ENCODE results near the gene COL23A1.
"Not testable (repeated sequence)": the region's sequence is repeated elsewhere in the genome, so short reads cannot be mapped to it uniquely, and the experiment has no call there.

The COL23A1 gene

DNA sequence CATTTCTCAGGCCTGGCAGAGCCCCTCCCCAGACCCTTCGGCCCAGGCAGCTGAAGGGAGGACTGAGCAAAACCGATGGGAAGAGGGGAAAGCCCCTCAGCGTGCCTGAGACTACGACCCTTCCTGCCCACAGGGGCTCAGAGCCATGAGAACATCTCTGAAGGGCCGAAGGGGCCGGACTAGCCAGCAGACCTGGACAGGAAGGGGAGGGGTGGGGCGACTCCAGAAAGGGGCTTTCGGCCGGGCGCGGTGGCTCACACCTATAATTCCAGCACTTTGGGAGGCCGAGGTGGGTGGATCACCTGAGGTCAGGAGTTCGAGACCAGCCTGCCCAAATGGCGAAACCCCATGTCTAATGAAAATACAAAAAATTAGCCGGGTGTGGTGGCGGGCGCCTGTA is 271.8 kb downstream of the COL23A1 start:
- Histone ChIP-seq H3K9ac (ENCODE audit: insufficient read length) (no peak overlapping the region), H3K9me3 (ENCODE audit: low read depth, low read length) (no peaks in the 10 kb centered on the region), H3K4me3 (no peak overlapping the region), H3K27ac (no peak overlapping the region), H3K36me3 (ENCODE audit: insufficient read depth, low read length) (no peaks in the 10 kb centered on the region)
- DNase-seq (ENCODE audit: low read depth, low spot score) = no peak
- TF ChIP-seq FOXP2 (optimal IDR thresholded peaks at IDR 0.05; ENCODE audit: control extremely low read depth, extremely low read length, insufficient read depth) = no peak
- no peak for TF ChIP-seq POLR2AphosphoS5 (IDR thresholded peaks at IDR 0.05; ENCODE audit: borderline replicate concordance, low read depth, low read length)
- TF ChIP-seq EZH2 (IDR thresholded peaks at IDR 0.05) = no peak

DNA sequence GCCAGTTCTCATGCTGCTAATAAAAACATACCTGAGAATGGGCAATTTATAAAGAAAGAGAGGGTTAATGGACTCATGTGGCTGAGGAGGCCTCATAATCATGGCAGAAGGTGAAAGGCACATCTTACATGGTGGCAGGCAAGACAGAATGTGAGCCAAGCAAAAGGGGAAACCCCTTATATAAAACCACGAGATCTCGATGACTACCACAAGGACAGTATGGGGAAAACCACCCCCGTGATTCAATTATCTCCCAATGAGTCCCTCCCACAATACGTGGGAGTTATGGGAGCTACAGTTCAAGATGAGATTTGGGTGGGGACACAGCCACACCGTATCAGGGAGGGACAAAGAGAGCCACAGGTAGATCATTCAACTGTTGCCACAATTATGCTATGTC is 272.5 kb downstream of the COL23A1 start:
- not testable (repeated sequence) for H3K4me3 ChIP-seq; H3K27ac ChIP-seq; H3K9me3 ChIP-seq (ENCODE audit: low read depth, low read length); H3K9ac ChIP-seq (ENCODE audit: insufficient read length); H3K36me3 ChIP-seq (ENCODE audit: insufficient read depth, low read length); DNase-seq (ENCODE audit: low read depth, low spot score)

DNA sequence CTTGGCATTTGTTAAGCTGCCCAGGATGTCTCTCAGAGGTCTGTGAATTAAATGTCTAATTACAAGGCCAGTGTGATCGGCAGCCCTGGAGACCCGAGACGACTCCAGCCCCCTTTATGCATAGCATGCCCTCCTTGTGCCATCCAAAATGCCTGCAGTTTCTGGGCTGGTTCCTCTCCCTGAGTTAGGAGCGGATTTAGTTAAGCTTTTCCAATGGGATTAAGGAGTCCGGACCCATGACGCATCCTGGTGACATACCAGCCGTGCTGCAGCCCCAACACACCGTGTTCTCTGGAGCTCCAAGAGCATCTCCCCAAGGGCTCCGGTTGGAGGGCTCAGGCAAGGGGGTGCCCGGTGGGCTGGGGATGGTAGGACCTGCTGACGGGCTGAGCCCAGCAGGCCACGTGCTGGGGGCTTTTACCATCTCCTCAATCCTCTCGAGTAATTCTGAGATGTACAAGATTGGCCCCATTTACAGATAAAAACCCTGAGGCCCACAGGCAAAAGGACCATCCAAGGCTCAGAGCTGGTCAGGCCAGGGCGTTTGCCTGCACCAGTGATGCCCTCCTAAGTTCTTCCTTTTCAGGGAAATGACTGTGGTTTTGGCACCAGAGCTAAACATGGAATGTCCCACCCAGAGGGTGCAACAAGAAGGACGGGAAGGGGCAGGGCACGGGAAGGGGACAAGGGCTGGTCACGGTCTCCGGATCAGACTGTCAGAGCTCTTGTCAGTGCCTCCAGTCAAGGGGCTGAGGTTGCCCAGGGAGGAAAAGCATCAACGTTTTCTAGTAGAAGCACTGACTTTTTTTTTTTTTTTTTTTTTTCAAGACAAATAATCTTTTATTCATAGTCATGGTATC is 275.0 kb downstream of the COL23A1 start:
- H3K27ac ChIP-seq = no peak overlapping the region
- H3K4me3 ChIP-seq = no peak overlapping the region
- H3K9ac ChIP-seq (ENCODE audit: insufficient read length) = no peak overlapping the region
- TF ChIP-seq FOXP2 (optimal IDR thresholded peaks at IDR 0.05; ENCODE audit: control extremely low read depth, extremely low read length, insufficient read depth) (no peak), EZH2 (IDR thresholded peaks at IDR 0.05) (no peak), POLR2AphosphoS5 (IDR thresholded peaks at IDR 0.05; ENCODE audit: borderline replicate concordance, low read depth, low read length) (no peak)
- no peaks in the 10 kb centered on the region for H3K36me3 ChIP-seq (ENCODE audit: insufficient read depth, low read length)
- no peaks in the 10 kb centered on the region for H3K9me3 ChIP-seq (ENCODE audit: low read depth, low read length)
- no peak for DNase-seq (ENCODE audit: low read depth, low spot score)

GRCh38 chr5:178314061-178314660 is 276.0 kb downstream of the COL23A1 start:
- Histone ChIP-seq H3K9me3 (ENCODE audit: low read depth, low read length) (no peaks in the 10 kb centered on the region), H3K4me3 (no peak overlapping the region), H3K36me3 (ENCODE audit: insufficient read depth, low read length) (no peaks in the 10 kb centered on the region), H3K9ac (ENCODE audit: insufficient read length) (no peak overlapping the region), H3K27ac (no peak overlapping the region)
- no peak for DNase-seq (ENCODE audit: low read depth, low spot score)
- TF ChIP-seq FOXP2 (optimal IDR thresholded peaks at IDR 0.05; ENCODE audit: control extremely low read depth, extremely low read length, insufficient read depth) = no peak
- no peak for TF ChIP-seq EZH2 (IDR thresholded peaks at IDR 0.05)
- TF ChIP-seq POLR2AphosphoS5 (IDR thresholded peaks at IDR 0.05; ENCODE audit: borderline replicate concordance, low read depth, low read length) = no peak

DNA sequence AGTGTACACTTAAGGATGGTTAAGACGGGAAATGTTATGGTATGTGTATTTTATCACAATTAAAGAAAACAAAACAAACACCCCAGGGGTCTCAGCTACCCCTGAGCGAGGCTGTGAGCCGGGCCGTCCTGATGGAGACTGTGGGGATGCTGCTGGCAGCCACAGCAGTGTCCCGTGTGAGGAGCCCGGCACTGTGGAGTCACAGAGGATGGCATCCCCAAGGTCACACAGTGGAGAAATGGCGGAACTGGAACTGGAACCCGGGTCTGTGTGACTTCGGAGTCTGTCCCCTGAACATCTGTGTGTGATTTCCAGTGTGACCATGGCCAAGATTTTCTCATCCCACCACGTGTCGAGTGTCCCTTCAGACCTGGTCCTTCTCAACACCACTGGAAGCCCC is 276.9 kb downstream of the COL23A1 start:
- TF ChIP-seq POLR2AphosphoS5 (IDR thresholded peaks at IDR 0.05; ENCODE audit: borderline replicate concordance, low read depth, low read length) (no peak), EZH2 (IDR thresholded peaks at IDR 0.05) (no peak), FOXP2 (optimal IDR thresholded peaks at IDR 0.05; ENCODE audit: control extremely low read depth, extremely low read length, insufficient read depth) (no peak)
- no peak overlapping the region for H3K9ac ChIP-seq (ENCODE audit: insufficient read length)
- no peaks in the 10 kb centered on the region for H3K36me3 ChIP-seq (ENCODE audit: insufficient read depth, low read length)
- no peaks in the 10 kb centered on the region for H3K9me3 ChIP-seq (ENCODE audit: low read depth, low read length)
- H3K4me3 ChIP-seq = no peak overlapping the region
- no peak for DNase-seq (ENCODE audit: low read depth, low spot score)
- H3K27ac ChIP-seq = no peak overlapping the region

DNA sequence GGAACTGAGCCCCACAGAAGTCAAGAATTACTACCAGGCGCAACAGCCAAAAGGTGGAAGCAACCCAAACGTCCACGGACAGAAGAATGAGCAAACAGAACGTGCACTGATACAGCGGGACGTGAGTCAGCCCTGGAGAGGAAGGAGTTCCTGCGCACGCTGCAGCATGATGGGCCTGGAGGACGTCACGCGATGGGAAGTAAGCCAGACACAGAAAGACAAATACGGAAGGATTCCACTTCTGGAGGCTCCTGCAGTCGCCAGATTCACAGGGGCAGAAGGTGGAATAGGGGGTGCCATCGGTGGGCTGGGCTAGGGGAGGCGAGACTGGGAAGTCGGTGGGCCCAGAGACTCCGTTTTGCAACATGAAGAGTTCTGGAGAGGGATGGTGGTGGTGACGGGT is 277.3 kb downstream of the COL23A1 start:
- H3K27ac ChIP-seq = no peak overlapping the region
- H3K9ac ChIP-seq (ENCODE audit: insufficient read length) = no peak overlapping the region
- no peaks in the 10 kb centered on the region for H3K9me3 ChIP-seq (ENCODE audit: low read depth, low read length)
- no peak overlapping the region for H3K4me3 ChIP-seq
- no peak for DNase-seq (ENCODE audit: low read depth, low spot score)
- no peak for TF ChIP-seq EZH2 (IDR thresholded peaks at IDR 0.05)
- H3K36me3 ChIP-seq (ENCODE audit: insufficient read depth, low read length) = no peaks in the 10 kb centered on the region

- no peak for DNase-seq (ENCODE audit: low read depth, low spot score)
- TF ChIP-seq EZH2 (IDR thresholded peaks at IDR 0.05) = no peak
- TF ChIP-seq POLR2AphosphoS5 (IDR thresholded peaks at IDR 0.05; ENCODE audit: borderline replicate concordance, low read depth, low read length) = no peak
- no peak for TF ChIP-seq FOXP2 (optimal IDR thresholded peaks at IDR 0.05; ENCODE audit: control extremely low read depth, extremely low read length, insufficient read depth)
- Histone ChIP-seq H3K27ac (no peak overlapping the region), H3K9me3 (ENCODE audit: low read depth, low read length) (no peaks in the 10 kb centered on the region), H3K9ac (ENCODE audit: insufficient read length) (no peak overlapping the region), H3K36me3 (ENCODE audit: insufficient read depth, low read length) (no peaks in the 10 kb centered on the region), H3K4me3 (no peak overlapping the region)
Observed at GRCh38 chr5:178310130-178310865, 279.9 kb downstream of the COL23A1 start.

DNA sequence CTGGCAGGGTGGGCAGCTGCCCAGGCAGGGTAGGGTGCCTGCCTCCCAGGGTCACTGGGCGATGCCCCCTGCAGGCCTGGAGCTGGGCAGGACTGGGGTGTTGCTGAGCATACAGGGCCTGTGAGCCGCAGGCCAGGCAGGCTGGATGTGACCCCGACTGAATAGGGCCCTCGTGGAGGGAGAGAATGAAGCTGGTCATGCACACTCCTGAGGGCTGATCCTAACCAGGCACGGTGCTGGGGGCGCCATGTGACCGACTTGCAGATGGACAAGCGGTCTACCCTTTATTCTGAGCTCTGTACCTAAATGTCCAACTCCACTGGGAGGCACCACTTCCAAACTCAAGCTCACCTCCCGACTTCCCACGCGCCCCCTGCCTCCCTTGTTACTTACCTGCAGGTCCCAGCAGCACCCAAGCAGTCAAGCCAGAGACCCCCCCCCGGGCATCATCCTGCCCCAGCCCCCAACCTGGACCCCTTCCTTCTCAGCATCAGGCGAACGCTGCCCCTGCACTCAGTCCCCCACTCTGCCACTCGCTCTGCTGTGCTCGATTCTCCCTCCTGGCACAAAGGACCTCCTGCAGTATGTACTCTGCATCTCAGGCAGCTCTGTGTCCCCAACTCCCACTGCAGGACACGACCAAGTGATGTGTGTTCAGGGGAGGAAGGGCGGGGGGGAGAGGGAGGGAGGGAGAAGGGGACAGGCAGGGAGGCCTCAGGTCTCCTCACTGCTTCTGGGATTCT is 280.8 kb downstream of the COL23A1 start:
- TF ChIP-seq FOXP2 (optimal IDR thresholded peaks at IDR 0.05; ENCODE audit: control extremely low read depth, extremely low read length, insufficient read depth) (no peak), EZH2 (IDR thresholded peaks at IDR 0.05) (no peak), POLR2AphosphoS5 (IDR thresholded peaks at IDR 0.05; ENCODE audit: borderline replicate concordance, low read depth, low read length) (no peak)
- Histone ChIP-seq H3K9me3 (ENCODE audit: low read depth, low read length) (no peaks in the 10 kb centered on the region), H3K27ac (no peak overlapping the region), H3K4me3 (no peak overlapping the region), H3K36me3 (ENCODE audit: insufficient read depth, low read length) (no peaks in the 10 kb centered on the region), H3K9ac (ENCODE audit: insufficient read length) (no peak overlapping the region)
- no peak for DNase-seq (ENCODE audit: low read depth, low spot score)

All from SK-N-MC (cell line).